Epithelial cell of esophagus (primary cell): ENCODE results near the gene SLC8A2.

ENCODE experiments used
- DNase-seq: peaks from one replicate; pipeline ENCODE4 v3.0.0; 2010; ENCODE audit warnings: low read depth
- H3K4me3 ChIP-seq: 2 replicates; pipeline ENCODE4 v1.5.1; 2011; ENCODE audit warnings: mild to moderate bottlenecking, low read length, control low read depth
- CTCF ChIP-seq: IDR thresholded peaks from 2 replicates; pipeline ENCODE4 v1.5.1; 2011; ENCODE audit warnings: low read depth, mild to moderate bottlenecking, low read length, control low read depth, inconsistent platforms; ENCODE audit not compliant: insufficient read depth; ENCODE audit errors: missing control alignments

Gene SLC8A2

GRCh38 chr19:47509973-47510372 lies 38.3 kb upstream of the SLC8A2 start:
- no peak for TF ChIP-seq CTCF
- peak; percentile 77 for DNase-seq
- no peak overlapping the region for H3K4me3 ChIP-seq

DNA sequence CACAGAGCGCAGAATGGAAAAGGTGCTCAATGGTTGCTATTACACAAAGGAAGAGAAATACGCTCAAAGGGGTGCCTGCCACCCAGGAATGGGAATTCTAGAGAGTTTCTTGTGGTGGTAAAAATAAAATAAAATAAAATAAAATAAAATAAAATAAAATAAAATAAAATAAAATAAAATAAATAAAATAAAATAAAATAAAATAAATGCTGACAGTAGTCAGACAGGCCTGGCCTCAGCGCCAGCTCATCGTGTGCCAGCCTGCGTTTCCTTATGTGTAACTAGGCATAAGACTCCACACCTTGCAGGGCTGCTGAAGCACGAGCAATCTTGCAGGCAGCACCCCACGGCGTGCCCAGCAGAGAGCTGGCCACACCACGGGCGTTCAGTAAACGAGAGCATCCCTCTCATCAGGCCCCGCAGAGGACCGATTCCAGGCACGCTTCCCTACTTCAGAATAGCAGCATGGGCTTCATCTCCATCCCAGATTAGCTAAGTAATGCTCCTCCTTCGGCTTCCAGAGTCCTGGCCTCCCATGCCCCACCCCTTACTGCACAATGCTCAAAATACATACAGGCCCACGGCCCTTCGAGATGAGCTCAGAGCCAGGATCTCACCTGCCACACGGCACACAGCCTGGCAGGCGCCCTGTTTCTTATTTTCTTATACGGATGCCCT lies 37.6 kb upstream of the SLC8A2 start:
- no peak overlapping the region for H3K4me3 ChIP-seq
- no peak for TF ChIP-seq CTCF
- peak; percentile 60 for DNase-seq

DNA sequence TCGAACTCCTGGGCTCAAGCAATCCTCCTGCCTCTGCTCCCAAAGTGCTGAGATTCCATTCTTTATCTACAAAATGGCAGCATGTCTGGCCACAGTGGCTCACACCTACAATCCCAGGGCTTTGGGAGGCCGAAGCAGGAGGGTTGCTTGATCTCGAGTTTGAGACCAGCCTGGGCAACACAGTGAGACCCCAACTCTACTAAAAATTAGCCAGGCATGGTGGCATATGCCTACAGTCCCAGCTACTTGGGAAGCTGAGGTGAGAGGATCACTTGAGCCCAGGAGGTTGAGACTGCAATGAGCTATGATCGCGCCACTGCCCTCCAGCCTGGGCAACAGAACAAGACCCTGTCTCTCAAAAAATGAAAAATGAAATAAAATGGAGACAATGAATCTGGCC lies 37.0 kb upstream of the SLC8A2 start:
- DNase-seq = no peak
- no peak for TF ChIP-seq CTCF
- no peak overlapping the region for H3K4me3 ChIP-seq

DNA sequence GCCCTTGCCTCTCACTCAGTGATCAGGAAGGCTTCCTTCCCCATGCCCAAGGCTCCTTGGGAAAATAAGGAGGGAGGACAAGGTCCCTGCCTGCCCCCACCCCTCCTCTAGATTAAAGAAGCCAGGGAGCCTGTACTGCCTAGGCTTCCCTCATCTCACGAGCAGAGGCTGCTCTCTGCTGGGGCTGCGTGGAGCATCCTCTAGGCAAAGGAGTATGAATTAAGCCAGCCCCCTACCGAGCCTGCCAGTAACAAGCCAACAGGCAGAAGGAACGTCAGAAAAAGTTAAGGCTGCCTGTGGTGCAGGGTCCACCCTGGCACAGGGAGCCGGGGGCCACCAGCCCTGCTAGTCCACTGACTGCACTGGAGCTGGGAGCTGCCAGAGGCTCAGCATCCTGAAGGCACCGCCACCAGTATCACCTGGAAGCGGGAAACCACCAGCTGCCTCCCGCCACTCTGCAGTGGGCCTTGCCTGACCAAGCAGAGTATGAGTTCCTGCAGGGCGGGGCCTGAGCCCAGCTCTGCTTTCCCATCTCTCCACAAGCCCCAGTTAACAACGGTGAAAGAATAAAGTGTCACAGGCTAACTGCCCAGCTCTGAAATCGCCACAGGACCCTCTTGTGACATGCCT lies 36.3 kb upstream of the SLC8A2 start:
- DNase-seq = no peak
- no peak overlapping the region for H3K4me3 ChIP-seq
- no peak for TF ChIP-seq CTCF

GRCh38 chr19:47507012-47507411 lies 35.3 kb upstream of the SLC8A2 start:
- no peak overlapping the region for H3K4me3 ChIP-seq
- no peak for TF ChIP-seq CTCF
- DNase-seq = no peak

GRCh38 chr19:47506459-47506858 lies 34.8 kb upstream of the SLC8A2 start:
- H3K4me3 ChIP-seq = no peak overlapping the region
- no peak for DNase-seq
- TF ChIP-seq CTCF = no peak

GRCh38 chr19:47505506-47505905 lies 33.8 kb upstream of the SLC8A2 start:
- H3K4me3 ChIP-seq = no peak overlapping the region
- no peak for DNase-seq
- no peak for TF ChIP-seq CTCF
